ENCODE data around the gene CRX.

DNA sequence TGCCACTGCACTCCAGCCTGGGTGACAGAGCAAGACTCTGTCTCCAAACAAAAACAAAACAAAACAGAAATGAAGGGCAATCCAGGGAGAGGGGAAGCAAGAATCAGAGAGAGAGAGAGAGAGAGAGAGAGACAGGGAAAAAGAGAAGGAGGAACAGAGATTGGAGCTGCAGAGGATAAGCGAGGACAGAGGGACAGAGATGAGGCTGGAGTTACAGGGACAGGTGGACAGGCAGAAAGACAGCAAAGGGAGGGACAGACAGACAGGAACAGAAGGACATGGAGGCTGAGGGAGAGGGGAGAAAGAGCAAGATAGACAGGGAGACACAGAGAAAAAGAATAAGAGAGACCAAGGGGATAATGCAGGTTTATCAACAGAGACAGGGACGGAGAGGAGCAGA, 1.3 kb upstream of the CRX start:
- TF ChIP-seq MYC (IDR thresholded peaks at IDR 0.05; ENCODE audit: borderline replicate concordance, low read length) (no peak), POLR2A (IDR thresholded peaks at IDR 0.05; ENCODE audit: low read length) (no peak), RAD21 (conservative IDR thresholded peaks at IDR 0.05 in 1 of 2, IDR thresholded peaks at IDR 0.05 in 1 of 2) (no peak), PBX3 (IDR thresholded peaks at IDR 0.05) (no peak), E2F6 (IDR thresholded peaks at IDR 0.05; ENCODE audit: borderline replicate concordance, low read depth) (no peak), CEBPB (IDR thresholded peaks at IDR 0.05) (no peak), SMC3 (IDR thresholded peaks at IDR 0.05) (no peak)
- TF ChIP-seq, protein P1, sequence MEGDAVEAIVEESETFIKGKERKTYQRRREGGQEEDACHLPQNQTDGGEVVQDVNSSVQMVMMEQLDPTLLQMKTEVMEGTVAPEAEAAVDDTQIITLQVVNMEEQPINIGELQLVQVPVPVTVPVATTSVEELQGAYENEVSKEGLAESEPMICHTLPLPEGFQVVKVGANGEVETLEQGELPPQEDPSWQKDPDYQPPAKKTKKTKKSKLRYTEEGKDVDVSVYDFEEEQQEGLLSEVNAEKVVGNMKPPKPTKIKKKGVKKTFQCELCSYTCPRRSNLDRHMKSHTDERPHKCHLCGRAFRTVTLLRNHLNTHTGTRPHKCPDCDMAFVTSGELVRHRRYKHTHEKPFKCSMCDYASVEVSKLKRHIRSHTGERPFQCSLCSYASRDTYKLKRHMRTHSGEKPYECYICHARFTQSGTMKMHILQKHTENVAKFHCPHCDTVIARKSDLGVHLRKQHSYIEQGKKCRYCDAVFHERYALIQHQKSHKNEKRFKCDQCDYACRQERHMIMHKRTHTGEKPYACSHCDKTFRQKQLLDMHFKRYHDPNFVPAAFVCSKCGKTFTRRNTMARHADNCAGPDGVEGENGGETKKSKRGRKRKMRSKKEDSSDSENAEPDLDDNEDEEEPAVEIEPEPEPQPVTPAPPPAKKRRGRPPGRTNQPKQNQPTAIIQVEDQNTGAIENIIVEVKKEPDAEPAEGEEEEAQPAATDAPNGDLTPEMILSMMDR (IDR thresholded peaks at IDR 0.05) = no peak
- TF ChIP-seq, protein P2, sequence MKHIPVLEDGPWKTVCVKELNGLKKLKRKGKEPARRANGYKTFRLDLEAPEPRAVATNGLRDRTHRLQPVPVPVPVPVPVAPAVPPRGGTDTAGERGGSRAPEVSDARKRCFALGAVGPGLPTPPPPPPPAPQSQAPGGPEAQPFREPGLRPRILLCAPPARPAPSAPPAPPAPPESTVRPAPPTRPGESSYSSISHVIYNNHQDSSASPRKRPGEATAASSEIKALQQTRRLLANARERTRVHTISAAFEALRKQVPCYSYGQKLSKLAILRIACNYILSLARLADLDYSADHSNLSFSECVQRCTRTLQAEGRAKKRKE (CRISPR knock-in tag; IDR thresholded peaks at IDR 0.05; ENCODE audit: low read depth) = no peak

Data from A549 (cell line).